ENCODE measurements around the gene LAMB4.

DNA sequence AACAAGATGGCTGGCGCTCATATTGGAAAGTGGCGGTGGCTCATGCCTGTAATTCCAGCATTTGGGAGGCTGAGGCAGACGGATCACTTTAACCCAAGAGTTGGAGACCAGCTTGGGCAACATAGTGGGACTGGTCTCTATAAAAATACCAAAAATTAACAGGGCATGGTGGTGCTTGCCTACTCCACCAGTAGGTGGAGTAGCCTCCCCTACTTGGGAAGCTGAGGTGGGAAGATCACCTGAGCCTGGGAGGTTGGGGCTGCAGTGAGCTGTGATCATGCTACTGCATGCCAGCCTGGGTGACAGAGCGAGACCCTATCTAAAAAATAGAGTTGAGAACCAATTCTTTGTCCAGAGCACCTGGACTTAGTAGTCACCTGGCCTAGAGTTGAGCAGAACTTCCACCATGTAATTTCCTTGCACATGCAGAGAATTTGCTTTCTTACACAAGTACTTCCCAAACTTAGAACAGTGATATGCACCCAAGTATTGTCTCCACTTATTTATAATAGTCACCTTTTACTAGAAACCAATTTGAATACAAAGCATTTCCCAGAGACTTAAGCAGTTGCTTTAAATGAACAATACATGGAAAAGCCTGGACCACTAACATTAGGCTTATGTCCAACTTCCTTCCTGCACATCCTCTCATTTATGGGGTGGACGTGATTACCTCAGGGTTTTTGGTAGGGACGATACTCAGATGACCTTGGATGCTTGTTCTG, 15.9 kb downstream of the LAMB4 start:
- no peak for TF ChIP-seq EZH2 (IDR thresholded peaks at IDR 0.05; ENCODE audit: insufficient read depth, poor library complexity, severe bottlenecking)
- TF ChIP-seq EZH2phosphoT487 (IDR thresholded peaks at IDR 0.05; ENCODE audit: insufficient read depth, low read depth), result no peak

Measured in GM23248 (cell line).